ENCODE measurements around the gene ZBED1.

DNA sequence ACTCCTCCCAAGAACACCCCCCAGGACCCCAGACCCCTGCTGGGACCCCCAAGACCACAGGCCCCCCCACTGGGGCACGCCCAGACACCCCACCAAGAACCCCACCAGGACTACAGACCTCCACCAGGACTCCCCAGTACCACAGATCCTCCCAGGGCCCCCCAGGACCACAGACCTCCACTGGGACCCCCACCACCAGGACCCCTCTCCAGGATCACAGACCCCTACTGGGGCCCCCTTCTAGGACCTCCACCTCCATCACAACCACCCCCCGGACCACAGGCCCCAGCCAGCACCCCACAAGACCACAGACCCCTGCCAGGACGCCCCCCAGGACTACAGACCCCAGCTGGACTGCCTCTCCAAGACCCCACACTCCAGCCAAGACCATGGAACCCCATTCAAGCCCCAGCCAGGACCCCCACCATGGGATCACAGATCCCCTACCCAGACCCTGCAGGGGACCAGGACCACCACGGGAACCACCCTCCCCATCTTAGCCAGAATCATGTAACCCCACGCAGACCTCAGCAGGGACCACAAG is 855 bp upstream of the ZBED1 start:
- TF ChIP-seq, protein P1, sequence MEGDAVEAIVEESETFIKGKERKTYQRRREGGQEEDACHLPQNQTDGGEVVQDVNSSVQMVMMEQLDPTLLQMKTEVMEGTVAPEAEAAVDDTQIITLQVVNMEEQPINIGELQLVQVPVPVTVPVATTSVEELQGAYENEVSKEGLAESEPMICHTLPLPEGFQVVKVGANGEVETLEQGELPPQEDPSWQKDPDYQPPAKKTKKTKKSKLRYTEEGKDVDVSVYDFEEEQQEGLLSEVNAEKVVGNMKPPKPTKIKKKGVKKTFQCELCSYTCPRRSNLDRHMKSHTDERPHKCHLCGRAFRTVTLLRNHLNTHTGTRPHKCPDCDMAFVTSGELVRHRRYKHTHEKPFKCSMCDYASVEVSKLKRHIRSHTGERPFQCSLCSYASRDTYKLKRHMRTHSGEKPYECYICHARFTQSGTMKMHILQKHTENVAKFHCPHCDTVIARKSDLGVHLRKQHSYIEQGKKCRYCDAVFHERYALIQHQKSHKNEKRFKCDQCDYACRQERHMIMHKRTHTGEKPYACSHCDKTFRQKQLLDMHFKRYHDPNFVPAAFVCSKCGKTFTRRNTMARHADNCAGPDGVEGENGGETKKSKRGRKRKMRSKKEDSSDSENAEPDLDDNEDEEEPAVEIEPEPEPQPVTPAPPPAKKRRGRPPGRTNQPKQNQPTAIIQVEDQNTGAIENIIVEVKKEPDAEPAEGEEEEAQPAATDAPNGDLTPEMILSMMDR (IDR thresholded peaks at IDR 0.05; ENCODE audit: insufficient read depth, low read length, poor library complexity, severe bottlenecking), result no peak
- TF ChIP-seq EZH2phosphoT487 (conservative IDR thresholded peaks at IDR 0.05; ENCODE audit: low read length), result no peak
